Measurements from ENCODE around the gene SP100.

SP100 gene

DNA sequence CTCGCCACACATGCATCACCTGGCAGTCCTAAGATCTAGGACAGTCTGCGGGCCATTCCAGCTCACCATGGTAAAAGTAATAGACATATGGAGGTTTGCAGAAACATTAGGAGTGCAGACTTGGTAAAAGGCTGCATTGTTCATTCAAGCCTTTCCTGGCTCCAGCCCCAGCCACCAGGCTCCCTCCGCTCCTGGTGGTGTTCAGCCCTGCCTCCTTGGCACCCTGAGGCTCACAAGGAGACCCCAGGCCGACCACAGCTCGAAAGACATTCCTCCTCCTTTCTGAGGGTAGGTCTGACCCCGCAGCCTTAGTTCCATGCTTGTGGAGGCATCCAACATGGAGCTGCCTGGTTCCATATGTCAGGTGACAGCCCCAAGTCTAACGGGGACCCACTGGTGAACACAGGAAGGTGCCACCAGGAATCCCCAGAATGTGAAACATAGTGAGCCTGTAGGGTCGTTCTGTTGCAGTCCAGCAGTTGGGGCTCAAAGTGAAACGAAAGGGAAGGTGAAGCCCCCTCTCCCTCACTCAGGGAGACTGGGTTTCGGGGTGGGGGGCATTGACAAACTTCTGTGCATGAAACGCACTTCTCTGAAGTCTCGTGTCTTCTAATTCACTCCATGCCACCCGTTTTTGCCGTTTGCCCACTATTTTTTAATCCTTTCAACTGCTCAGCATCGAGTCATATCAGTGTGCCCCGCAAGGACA, 5.0 kb upstream of the SP100 start:
- peak overlapping the region; percentile 99 for H3K4me3 Mint-ChIP-seq
- peaks cover 20% of the 10 kb centered on the region for H3K36me3 Mint-ChIP-seq (ENCODE audit: low read depth)
- DNase-seq (ENCODE audit: low spot score): no peak
- H3K27ac Mint-ChIP-seq: peak overlapping the region; percentile 99
- H3K27me3 Mint-ChIP-seq (ENCODE audit: low read depth): no peaks in the 10 kb centered on the region
- H3K4me1 Mint-ChIP-seq (ENCODE audit: low read depth): peaks cover 69% of the 10 kb centered on the region
- no peaks in the 10 kb centered on the region for H3K9me3 Mint-ChIP-seq

DNA sequence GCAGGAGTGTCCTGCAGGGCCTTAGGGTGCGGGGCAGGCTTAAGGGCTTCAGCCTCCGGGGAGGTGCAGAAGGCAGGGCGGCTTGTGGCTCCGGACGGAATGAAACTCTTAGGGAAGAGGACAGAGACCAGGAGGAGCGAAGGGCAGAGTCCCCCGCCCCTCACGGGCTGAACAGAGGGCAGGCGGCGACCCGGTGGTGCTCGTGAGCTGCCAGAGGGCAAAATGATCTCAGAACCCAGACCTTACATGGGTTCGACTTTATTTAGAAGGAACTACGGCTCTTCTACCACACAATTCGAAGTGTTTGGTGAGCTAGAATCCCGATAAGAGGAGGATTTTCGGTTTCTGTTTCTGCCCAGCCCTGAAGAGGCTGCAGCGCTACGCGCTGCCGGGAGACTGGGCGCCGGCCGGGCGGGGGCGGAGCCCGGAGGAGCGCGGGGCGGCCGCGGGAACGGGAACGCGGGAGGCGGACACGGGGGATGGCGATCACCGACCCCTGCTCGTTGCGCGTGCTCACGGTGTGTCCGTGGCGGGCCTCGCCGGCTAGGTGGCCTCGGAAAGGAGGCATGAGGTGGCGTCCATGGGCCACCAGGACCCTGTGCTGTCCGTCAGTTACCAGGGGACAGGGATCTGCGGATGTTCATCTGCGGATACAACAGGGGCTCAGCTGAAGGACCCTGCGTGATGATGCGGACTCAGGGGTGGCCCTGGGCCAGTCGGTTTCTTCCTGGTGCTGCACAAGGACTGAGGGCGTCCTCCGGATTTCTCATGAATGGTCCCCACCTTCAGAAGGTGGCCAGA, 4.2 kb upstream of the SP100 start:
- Mint-ChIP-seq H3K4me1 (ENCODE audit: low read depth) (peaks cover 69% of the 10 kb centered on the region), H3K9me3 (no peaks in the 10 kb centered on the region), H3K27ac (peak overlapping the region; percentile 99), H3K36me3 (ENCODE audit: low read depth) (peaks cover 18% of the 10 kb centered on the region), H3K4me3 (peak overlapping the region; percentile 99), H3K27me3 (ENCODE audit: low read depth) (no peaks in the 10 kb centered on the region)
- DNase-seq (ENCODE audit: low spot score): peak; percentile 71

DNA sequence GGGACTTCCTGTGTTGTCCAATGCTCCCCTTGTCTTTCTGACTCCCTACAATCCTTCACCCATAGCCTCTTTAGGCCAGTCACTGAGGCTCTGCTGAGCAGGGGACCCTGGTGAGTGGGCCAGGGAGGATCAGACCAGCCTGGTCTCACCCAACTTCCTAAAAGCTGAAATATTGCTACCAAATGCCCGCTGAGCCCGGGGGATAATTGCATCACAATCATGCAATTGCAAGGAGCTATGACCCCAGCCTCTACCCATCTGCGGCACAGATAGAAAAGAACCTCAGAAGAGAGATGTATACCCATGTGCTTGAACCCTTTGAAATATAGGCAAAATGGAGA, 3.7 kb upstream of the SP100 start:
- H3K4me1 Mint-ChIP-seq (ENCODE audit: low read depth): peaks cover 65% of the 10 kb centered on the region
- H3K27ac Mint-ChIP-seq: peak overlapping the region; percentile 99
- H3K36me3 Mint-ChIP-seq (ENCODE audit: low read depth): peaks cover 14% of the 10 kb centered on the region

DNA sequence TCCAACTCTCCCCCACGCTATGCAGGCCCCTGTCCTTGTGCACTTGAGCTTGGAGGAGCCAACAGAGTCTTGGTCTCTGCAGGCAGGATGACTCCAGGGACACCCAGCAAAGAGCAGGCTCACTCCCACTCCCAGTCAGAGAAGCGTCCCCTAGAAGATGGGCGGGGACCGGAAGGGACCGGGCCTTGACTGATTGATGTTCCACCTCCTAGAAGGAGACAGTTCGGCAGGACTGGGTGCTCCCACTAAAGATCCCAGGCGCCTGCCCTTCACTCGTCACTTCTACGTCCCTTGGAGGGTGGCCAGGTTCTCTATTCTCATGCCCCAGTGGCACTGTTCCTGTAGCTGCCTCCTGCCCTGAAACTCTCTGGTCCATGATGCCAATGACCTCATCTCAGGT, 3.2 kb upstream of the SP100 start:
- Mint-ChIP-seq H3K9me3 (no peaks in the 10 kb centered on the region), H3K4me1 (ENCODE audit: low read depth) (peaks cover 61% of the 10 kb centered on the region), H3K4me3 (peak overlapping the region; percentile 99), H3K36me3 (ENCODE audit: low read depth) (peaks cover 16% of the 10 kb centered on the region), H3K27ac (peak overlapping the region; percentile 99), H3K27me3 (ENCODE audit: low read depth) (no peaks in the 10 kb centered on the region)
- no peak for DNase-seq (ENCODE audit: low spot score)

More for the DNA sequence above, 3.7 kb upstream of the SP100 start:
- no peaks in the 10 kb centered on the region for H3K27me3 Mint-ChIP-seq (ENCODE audit: low read depth)
- no peaks in the 10 kb centered on the region for H3K9me3 Mint-ChIP-seq
- no peak for DNase-seq (ENCODE audit: low spot score)
- H3K4me3 Mint-ChIP-seq: peak overlapping the region; percentile 99

DNA sequence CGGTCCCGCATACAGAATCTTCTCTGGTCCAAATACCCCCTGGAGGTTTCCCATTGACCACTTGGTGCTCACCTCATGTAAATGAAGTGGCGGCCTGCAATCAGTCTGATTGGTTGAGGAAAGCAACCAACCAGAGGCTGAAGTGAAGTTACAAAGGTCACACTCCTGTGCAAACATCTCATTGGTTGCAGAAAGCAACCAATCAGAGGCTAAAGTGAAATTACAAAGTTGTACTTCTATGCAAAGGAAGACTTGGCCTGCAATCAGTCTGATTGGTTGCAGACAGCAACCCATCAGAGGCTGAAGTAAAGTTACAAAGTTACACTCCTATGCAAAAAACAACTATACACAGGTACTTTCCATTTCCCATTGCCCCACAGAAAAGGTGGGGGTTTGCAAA, 2.5 kb upstream of the SP100 start:
- Mint-ChIP-seq H3K27ac (peak overlapping the region; percentile 99), H3K4me3 (peak overlapping the region; percentile 51), H3K36me3 (ENCODE audit: low read depth) (peaks cover 17% of the 10 kb centered on the region), H3K9me3 (no peaks in the 10 kb centered on the region), H3K27me3 (ENCODE audit: low read depth) (no peaks in the 10 kb centered on the region), H3K4me1 (ENCODE audit: low read depth) (peaks cover 61% of the 10 kb centered on the region)
- DNase-seq (ENCODE audit: low spot score): no peak

DNA sequence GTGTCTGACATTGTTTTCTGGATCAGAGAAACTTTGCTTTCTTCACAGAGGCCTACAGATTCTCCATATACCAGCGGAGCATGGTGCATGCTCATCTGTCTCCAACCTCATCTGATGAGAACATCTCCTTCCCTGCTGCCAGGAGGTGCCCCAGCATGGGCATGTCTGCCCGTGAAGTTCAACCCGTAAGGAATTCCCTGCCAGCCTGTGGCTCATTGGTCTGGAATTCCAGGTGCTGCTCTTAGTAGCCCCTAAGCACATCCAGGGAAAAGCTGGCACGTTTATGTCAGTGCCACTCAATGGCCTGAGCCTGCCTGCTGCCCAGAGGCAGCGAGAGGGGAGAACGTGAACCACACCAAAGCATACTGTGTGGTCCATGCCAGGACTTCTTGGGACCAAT, 1.7 kb upstream of the SP100 start:
- Mint-ChIP-seq H3K4me3 (peak overlapping the region; percentile 55), H3K4me1 (ENCODE audit: low read depth) (peaks cover 63% of the 10 kb centered on the region)

DNA sequence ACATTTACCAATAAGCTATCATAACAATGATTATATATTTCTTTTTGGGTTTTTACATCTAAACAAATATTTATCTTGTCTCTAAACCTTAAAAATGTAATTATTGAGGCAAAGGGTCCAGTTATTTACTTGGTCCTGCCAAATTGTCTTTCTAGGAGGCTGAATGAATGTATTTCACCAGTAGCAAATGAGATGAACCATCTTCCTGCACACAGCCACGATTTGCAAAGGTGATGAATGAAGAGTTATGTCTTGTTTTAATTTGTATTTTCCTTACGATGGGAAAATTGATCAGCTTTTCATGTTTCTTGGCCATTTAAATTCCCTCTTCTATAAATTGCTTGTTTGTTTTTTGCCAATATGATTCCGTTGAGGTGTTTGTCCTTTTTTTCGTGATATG, 1.4 kb downstream of the SP100 start:
- Mint-ChIP-seq H3K4me3 (peak overlapping the region; percentile 98), H3K27ac (peak overlapping the region; percentile 82), H3K9me3 (no peaks in the 10 kb centered on the region), H3K27me3 (ENCODE audit: low read depth) (no peaks in the 10 kb centered on the region), H3K4me1 (ENCODE audit: low read depth) (peaks cover 69% of the 10 kb centered on the region), H3K36me3 (ENCODE audit: low read depth) (peaks cover 49% of the 10 kb centered on the region)
- DNase-seq (ENCODE audit: low spot score): no peak

More for the DNA sequence above, 1.7 kb upstream of the SP100 start:
- H3K27me3 Mint-ChIP-seq (ENCODE audit: low read depth): no peaks in the 10 kb centered on the region
- peak overlapping the region; percentile 99 for H3K27ac Mint-ChIP-seq
- DNase-seq (ENCODE audit: low spot score): no peak
- H3K36me3 Mint-ChIP-seq (ENCODE audit: low read depth): peaks cover 26% of the 10 kb centered on the region
- no peaks in the 10 kb centered on the region for H3K9me3 Mint-ChIP-seq

DNA sequence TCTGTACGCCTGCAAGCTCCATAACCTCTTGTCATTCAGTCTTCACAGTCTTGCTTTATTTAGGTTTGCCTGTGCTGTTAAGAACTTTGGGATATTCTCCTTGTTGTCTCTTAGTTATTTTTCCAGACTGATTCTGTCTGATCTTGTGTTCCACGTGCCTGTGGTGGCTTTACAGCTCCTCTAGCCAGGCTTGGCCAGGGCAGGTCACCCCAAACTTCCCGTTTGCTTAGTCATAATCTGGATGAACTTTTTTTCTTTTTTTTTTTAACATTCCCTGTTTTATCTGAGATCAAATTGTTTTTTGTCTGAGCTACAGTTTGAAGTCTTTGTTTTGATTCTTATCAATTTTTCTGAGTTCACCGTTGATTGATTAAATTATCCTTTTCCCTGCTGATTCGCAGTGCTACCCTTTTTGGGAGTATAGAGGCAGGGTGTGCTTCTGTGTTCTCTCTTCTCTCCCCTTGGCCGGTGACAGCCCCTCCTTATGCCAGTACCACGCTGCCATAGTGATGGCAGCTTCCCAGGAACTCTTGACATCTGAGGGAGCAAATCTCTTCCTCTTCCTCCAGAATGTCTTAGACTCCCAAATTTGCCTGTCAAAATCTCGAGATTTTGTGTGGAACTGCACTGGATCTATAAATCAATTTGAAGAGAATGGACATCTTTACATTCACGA, 2.5 kb downstream of the SP100 start:
- no peaks in the 10 kb centered on the region for H3K9me3 Mint-ChIP-seq
- H3K4me1 Mint-ChIP-seq (ENCODE audit: low read depth): peaks cover 65% of the 10 kb centered on the region
- DNase-seq (ENCODE audit: low spot score): no peak
- peaks cover 56% of the 10 kb centered on the region for H3K36me3 Mint-ChIP-seq (ENCODE audit: low read depth)
- H3K27ac Mint-ChIP-seq: peak overlapping the region; percentile 78
- no peaks in the 10 kb centered on the region for H3K27me3 Mint-ChIP-seq (ENCODE audit: low read depth)
- H3K4me3 Mint-ChIP-seq: peak overlapping the region; percentile 98

DNA sequence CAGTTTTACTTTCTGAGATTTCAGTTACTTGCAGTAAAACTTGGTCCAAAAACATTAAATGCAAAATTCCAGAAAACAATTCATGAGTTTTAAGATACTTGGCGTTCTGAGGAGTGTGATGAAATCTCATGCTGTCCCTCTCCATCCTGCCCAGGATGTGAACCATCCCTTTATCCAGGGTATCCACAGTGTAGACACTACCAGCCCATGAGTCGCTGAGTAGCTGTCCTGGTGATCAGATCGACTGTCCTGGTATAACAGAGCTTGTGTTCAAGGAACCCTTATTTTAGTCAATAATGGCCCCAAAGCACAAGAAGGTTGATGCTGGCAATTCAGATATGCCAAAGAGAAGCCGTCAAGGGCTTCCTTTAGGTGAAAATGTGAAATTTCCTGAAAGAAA, 3.2 kb downstream of the SP100 start:
- Mint-ChIP-seq H3K4me1 (ENCODE audit: low read depth) (peaks cover 66% of the 10 kb centered on the region), H3K36me3 (ENCODE audit: low read depth) (peaks cover 63% of the 10 kb centered on the region), H3K27me3 (ENCODE audit: low read depth) (no peaks in the 10 kb centered on the region), H3K27ac (peak overlapping the region; percentile 41), H3K9me3 (no peaks in the 10 kb centered on the region), H3K4me3 (peak overlapping the region; percentile 98)
- DNase-seq (ENCODE audit: low spot score): no peak

DNA sequence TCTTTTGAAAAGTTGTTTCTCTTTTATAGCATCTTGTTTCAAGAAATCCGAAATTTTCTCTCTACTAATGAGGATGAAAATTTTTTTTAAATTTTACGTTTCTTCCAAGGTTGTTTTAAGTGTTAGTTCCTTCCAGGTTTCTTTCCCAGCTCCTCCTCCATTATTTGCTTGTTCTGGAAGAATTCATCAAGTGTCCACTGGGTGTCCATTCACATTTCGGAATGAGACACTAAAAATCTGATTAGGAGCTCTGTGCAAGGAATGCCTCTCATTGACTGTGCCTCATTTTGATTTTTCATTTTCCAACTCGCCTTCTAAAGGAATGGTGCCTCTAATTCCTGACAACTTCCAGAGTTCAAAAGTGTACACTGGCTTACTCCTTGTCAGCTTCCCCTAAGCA, 6.1 kb downstream of the SP100 start:
- Mint-ChIP-seq H3K27ac (peak overlapping the region; percentile 2), H3K36me3 (ENCODE audit: low read depth) (peaks cover 83% of the 10 kb centered on the region), H3K4me3 (peak overlapping the region; percentile 43), H3K4me1 (ENCODE audit: low read depth) (peaks cover 73% of the 10 kb centered on the region), H3K9me3 (no peaks in the 10 kb centered on the region), H3K27me3 (ENCODE audit: low read depth) (no peaks in the 10 kb centered on the region)
- no peak for DNase-seq (ENCODE audit: low spot score)

DNA sequence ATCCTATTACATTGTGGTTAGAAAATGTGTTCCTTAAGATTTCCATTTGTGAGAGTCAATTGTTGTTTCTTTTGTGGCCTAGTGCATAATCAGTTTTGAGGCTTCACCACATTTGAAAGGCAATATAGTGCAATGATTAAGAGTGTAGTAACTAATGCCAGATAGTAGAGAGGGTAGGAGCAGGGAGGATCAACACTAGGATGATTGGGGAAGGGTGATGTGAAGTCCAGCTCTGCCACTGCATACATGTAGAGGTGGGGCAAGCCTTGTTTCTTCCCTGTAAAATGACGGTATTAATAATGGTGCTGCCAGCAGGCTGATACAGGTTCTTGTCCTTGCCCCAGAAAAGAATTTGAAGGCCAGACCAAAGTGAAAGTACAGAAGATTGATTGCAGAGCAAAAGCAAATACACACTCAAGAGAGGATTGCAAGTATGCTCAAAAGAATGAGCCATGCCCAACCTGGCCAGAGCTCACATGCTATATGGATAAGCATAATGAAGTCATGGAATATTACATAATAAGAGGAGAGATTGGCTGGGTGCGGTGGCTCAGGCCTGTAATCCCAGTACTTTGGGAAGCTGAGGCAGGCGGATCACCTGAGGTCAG, 8.0 kb downstream of the SP100 start:
- Mint-ChIP-seq H3K27me3 (ENCODE audit: low read depth) (no peaks in the 10 kb centered on the region), H3K4me1 (ENCODE audit: low read depth) (peaks cover 71% of the 10 kb centered on the region), H3K27ac (peak overlapping the region; percentile 13), H3K36me3 (ENCODE audit: low read depth) (peaks cover 83% of the 10 kb centered on the region), H3K4me3 (peak overlapping the region; percentile 56), H3K9me3 (peaks cover 6% of the 10 kb centered on the region)
- no peak for DNase-seq (ENCODE audit: low spot score)

DNA sequence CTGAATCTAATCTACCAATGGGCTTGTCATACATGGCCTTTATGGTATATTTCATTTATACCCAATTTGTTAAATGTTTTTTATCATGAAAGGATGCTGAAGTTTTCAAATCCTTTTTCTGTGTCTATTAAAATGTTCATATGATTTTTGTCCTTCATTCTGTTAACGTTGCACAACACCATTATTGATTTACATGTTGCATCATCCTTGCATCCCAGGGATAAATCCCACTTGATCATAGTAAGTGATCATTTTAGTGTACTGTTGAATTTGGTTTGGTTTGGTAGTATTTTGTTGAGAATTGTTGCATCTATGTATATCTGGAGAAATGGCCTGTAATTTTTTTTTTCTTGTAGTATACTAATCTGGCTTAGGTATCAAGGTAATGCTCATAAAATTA, 9.4 kb downstream of the SP100 start:
- no peak for DNase-seq (ENCODE audit: low spot score)
- H3K27me3 Mint-ChIP-seq (ENCODE audit: low read depth): no peaks in the 10 kb centered on the region
- peak overlapping the region; percentile 49 for H3K4me3 Mint-ChIP-seq
- H3K36me3 Mint-ChIP-seq (ENCODE audit: low read depth): peaks cover 85% of the 10 kb centered on the region
- no peak overlapping the region for H3K27ac Mint-ChIP-seq
- H3K4me1 Mint-ChIP-seq (ENCODE audit: low read depth): peaks cover 65% of the 10 kb centered on the region
- H3K9me3 Mint-ChIP-seq: peaks cover 19% of the 10 kb centered on the region

DNA sequence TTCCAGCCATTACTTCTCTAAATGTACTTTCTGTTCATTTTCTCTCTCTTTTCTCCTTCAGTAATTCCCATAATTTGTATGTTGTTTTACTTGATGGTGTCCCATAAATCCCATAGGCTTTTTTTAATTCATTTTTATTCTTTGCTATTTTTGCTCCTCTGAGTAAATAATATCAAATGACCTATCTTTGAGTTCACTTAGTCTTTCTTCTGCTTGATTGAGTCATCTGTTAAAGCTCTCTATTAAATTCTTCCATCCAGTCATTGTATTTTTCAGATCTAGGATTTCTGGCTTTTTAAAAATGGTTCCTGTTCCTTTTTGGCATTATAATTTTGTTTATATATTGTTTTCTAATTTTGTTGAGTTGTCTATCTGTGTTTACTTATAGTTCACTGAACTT, 13.5 kb downstream of the SP100 start:
- Mint-ChIP-seq H3K27ac (peak overlapping the region; percentile 8), H3K9me3 (peaks cover 37% of the 10 kb centered on the region), H3K4me3 (peak overlapping the region; percentile 21), H3K36me3 (ENCODE audit: low read depth) (peaks cover 88% of the 10 kb centered on the region), H3K27me3 (ENCODE audit: low read depth) (no peaks in the 10 kb centered on the region), H3K4me1 (ENCODE audit: low read depth) (peaks cover 56% of the 10 kb centered on the region)
- DNase-seq (ENCODE audit: low spot score): no peak
